ENCODE data around the gene CLTCL1. TPM values are rescaled to one million over a fixed set of nuclear protein-coding genes. Genes with fewer than 3 reads are reported as not detected.

Gene CLTCL1
- total and polyA plus RNA-seq, 9 donors: 2.8 to 10.7 (median 5.2) TPM

DNA sequence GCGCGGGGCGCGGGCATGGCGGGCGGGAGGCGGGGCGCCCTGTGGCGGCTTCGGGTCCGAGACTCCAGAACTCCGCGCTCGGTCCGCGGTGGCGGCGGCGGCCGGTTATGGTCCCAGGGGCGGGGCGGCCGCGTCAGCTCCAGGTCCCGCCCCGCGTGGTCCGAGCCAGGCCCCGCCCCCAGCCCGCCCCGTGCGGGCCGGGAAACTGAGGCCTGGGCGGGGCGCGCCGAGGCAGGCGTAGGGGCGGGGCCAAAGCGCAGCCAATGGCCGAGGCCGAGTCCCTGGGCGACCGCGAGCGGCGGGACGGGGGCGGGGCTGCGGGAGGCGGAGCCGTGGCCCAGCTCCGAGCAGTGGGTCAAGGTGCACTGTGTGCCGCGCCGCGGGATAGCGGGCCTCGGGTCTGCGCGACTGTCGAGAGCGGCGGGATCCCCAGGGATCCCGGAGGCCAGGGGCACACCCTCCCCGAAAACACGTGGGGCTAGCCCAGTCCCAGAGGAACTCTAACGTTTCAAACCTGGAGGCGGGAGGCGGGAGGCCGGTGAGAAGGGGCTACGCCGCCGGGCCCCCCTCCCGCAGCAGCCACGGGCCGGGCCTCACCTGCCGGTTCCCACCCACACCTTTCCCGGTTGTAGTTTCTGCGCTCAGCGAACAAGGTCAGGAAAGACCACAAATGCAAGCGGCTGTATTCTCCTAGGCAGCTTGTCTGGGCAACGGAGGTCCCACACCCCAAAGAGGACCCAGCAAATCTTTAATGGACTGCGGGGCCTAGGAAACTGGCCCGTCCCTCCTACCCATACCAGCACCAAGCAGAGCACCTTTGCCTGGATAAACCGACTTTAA lies 112.6 kb downstream of the CLTCL1 start, which contains the start of gene SLC25A1:
Gene SLC25A1 (minus strand): TSS at position 80 of the 840 bp plus-strand sequence. CDS start 63 bp downstream, at position 17.
- peak; percentile 91 to 96 (median 95) for DNase-seq
- Histone ChIP-seq H3K4me3 (peak within 1 kb of the TSS; percentile 86), H3K27ac (peak within 1 kb of the TSS; percentile 80 to 91), H3K4me1 (ENCODE audit: insufficient read depth) (peaks cover 5% of the 10 kb centered on the region), H3K9me3 (no peaks in the 10 kb centered on the region), H3K36me3 (no peaks in the 10 kb centered on the region), H3K27me3 (no peaks in the 10 kb centered on the region)
- intact Hi-C loops (cut with DNase I): loop anchor here in 1 of 4 donors (5.0 kb wide), 1 partner anchor 113 kb away; the partner anchor contains the start of gene CLTCL1
- WGBS, 3 donors: 1% methylated on average over 32 to 82 of the region's 86 CpGs
- TF ChIP-seq POLR2A (IDR thresholded peaks at IDR 0.05) (peak; percentile 68), CTCF (IDR thresholded peaks at IDR 0.05) (no peak)

DNA sequence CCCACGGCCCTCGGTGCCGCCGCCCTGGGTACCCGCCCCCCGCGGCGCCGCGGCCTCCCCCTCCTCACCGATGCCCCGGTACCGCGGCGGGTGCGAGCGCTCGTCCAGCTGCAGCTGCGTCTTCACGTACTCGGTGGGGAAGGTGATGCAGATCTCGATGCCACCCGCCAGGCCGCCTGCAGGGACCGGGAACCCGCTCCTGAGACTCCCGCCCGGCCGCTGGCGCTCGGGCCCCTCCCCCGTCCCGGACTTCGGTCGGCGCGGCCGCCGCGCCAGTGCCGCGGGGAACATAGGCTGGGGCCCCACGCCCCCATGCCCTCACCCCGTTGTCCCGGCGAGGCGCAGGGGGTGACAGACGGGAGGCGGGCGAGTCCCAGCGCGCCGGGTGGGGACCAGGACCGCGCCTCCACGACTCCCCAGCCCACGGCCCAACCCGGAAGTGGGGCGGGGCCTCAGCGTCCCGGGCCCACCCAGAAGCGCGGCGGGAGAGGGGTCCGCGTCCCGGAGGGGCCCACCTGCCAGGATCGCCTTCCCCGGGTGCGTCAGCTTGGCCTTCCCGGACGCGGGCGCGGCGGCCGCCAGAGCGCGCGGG lies 113.4 kb downstream of the CLTCL1 start:
- peak in 2 of 5 donors; percentile 64 to 65 for DNase-seq
- TF ChIP-seq EP300 (IDR thresholded peaks at IDR 0.05) (no peak), CTCF (IDR thresholded peaks at IDR 0.05) (no peak), POLR2A (IDR thresholded peaks at IDR 0.05) (no peak)

DNA sequence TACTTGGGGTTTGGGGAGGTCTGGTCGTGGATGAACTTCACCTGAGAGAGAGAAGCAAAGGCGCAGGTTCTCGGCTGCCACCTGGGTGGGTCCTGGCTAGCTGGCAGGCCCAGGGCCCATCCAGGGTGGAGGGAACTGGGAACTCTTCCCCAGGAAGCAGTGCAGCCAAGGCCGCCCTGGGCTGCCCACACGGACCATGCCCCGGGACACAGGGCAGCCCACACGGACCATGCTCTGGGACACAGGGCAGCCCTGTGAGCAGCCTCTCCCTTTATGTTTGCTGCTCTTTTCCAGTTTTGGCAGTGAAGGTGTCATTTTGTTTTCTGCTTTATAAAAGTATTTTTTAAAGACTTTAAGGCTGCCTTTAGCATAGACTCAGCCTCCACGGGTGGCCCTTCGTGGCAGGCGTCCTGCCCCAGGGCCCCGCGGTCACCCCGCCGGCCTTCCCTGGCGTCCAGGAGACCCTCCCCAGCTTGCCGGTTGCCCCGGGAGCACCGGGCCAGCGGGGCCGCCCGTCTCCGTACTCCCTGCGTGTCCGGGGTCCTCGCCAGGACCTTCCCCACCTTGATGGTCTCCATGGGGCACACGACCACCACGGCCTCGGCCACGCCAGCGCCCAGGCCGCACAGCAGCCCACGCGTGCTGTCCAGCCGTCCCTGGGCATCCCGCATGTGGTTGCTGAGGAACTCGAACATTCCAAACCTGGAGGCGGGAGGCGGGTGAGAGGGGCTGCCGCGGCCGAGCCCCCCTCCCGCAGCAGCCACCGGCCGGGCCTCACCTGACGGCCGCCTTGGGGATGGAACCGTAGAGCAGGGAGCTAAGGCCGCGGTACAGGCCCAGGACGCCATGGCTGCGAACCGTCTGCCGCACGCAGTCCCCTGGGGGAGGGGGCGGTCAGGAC lies 114.1 kb downstream of the CLTCL1 start:
- Histone ChIP-seq H3K9me3 (no peaks in the 10 kb centered on the region), H3K36me3 (no peaks in the 10 kb centered on the region), H3K27me3 (no peaks in the 10 kb centered on the region), H3K4me1 (ENCODE audit: insufficient read depth) (peaks cover 7% of the 10 kb centered on the region), H3K27ac (peak overlapping the region; percentile 80 to 91), H3K4me3 (peak overlapping the region; percentile 86)
- DNase-seq: peak in 2 of 5 donors; percentile 44 to 58
- intact Hi-C loops (cut with DNase I): loop anchor here in 1 of 4 donors (5.0 kb wide), 1 partner anchor 115 kb away; the partner anchor contains the start of gene CLTCL1
- no peak for TF ChIP-seq POLR2A (IDR thresholded peaks at IDR 0.05)
- no peak for TF ChIP-seq EP300 (IDR thresholded peaks at IDR 0.05)
- no peak for TF ChIP-seq CTCF (IDR thresholded peaks at IDR 0.05)
- 9 to 22% (median 11%) methylated on average over 36 to 55 of the region's 55 CpGs for WGBS, 3 donors

More for the DNA sequence above, 113.4 kb downstream of the CLTCL1 start:
- Histone ChIP-seq H3K27me3 (no peaks in the 10 kb centered on the region), H3K4me1 (ENCODE audit: insufficient read depth) (peaks cover 7% of the 10 kb centered on the region), H3K36me3 (no peaks in the 10 kb centered on the region), H3K4me3 (peak overlapping the region; percentile 86), H3K9me3 (no peaks in the 10 kb centered on the region), H3K27ac (peak overlapping the region; percentile 80 to 91)
- WGBS, 3 donors: 0 to 1% (median 0%) methylated on average over 16 to 80 of the region's 80 CpGs
- intact Hi-C loops (cut with DNase I): loop anchor here in 1 of 4 donors (5.0 kb wide), 1 partner anchor 114 kb away; the partner anchor contains the start of gene CLTCL1

GRCh38 chr22:19176732-19177131 lies 114.8 kb downstream of the CLTCL1 start:
- H3K9me3 ChIP-seq: no peaks in the 10 kb centered on the region
- TF ChIP-seq EP300 (IDR thresholded peaks at IDR 0.05): no peak
- TF ChIP-seq POLR2A (IDR thresholded peaks at IDR 0.05): no peak
- no peak for TF ChIP-seq CTCF (IDR thresholded peaks at IDR 0.05)
- WGBS, 3 donors: 70 to 74% (median 73%) methylated on average over 12 of the region's 12 CpGs
- no peak overlapping the region for H3K4me3 ChIP-seq
- intact Hi-C loops (cut with DNase I): loop anchor here in 1 of 4 donors (5.0 kb wide), 1 partner anchor 116 kb away; the partner anchor contains the start of gene CLTCL1
- peak in 1 of 5 donors; percentile 33 for DNase-seq
- H3K27ac ChIP-seq: no peak overlapping the region
- H3K4me1 ChIP-seq (ENCODE audit: insufficient read depth): peaks cover 7% of the 10 kb centered on the region
- H3K36me3 ChIP-seq: no peaks in the 10 kb centered on the region
- H3K27me3 ChIP-seq: no peaks in the 10 kb centered on the region

Measured in ovary (tissue), 9 donors.